OCI-LY1 (cell line): ENCODE measurements around the gene RAB10.

Experiments used
- CTCF ChIP-seq: fragments of 200-600 bp; sonication (generic), shearing (Covaris generic); IDR thresholded peaks from 2 replicates; pipeline ENCODE4 v1.5.1; 2017; ENCODE audit warnings: mild to moderate bottlenecking, antibody characterized with exemption, low read length, moderate library complexity, mixed read lengths
- EZH2 ChIP-seq: fragments of 200-600 bp; sonication (generic), shearing (Covaris generic); IDR thresholded peaks from 2 replicates; pipeline ENCODE4 v1.8.0; 2017; ENCODE audit warnings: borderline replicate concordance, mixed run types, mild to moderate bottlenecking, antibody characterized with exemption, low read length, moderate library complexity, mixed read lengths

- TF ChIP-seq CTCF (no peak), EZH2 (no peak)
These were observed 145.6 kb downstream of the RAB10 start for GRCh38 chr2:26179446-26179913.
